Glutamatergic neuron (in vitro differentiated cells): ENCODE measurements around the gene SUMF1. TPM values are rescaled to one million over a fixed set of nuclear protein-coding genes. Genes with fewer than 3 reads are reported as not detected.

ENCODE experiments used
- DNase-seq: peaks from one replicate; pipeline ENCODE4 v3.0.0; 2022
- H3K27ac Mint-ChIP-seq: one replicate; pipeline ENCODE4 v1.8.0; 2020; ENCODE audit warnings: mild to moderate bottlenecking, mixed read lengths, inconsistent platforms; ENCODE audit not compliant: unreplicated experiment
- H3K27me3 Mint-ChIP-seq: one replicate; pipeline ENCODE4 v1.8.0; 2020; ENCODE audit warnings: mild to moderate bottlenecking, moderate library complexity, mixed read lengths, inconsistent platforms; ENCODE audit not compliant: unreplicated experiment
- H3K36me3 Mint-ChIP-seq: one replicate; pipeline ENCODE4 v1.8.0; 2020; ENCODE audit warnings: mild to moderate bottlenecking, mixed read lengths, inconsistent platforms; ENCODE audit not compliant: unreplicated experiment
- H3K4me1 Mint-ChIP-seq: one replicate; pipeline ENCODE4 v1.8.0; 2020; ENCODE audit warnings: mild to moderate bottlenecking, low read depth, mixed read lengths, inconsistent platforms; ENCODE audit not compliant: unreplicated experiment
- H3K4me3 Mint-ChIP-seq: one replicate; pipeline ENCODE4 v1.8.0; 2020; ENCODE audit warnings: mild to moderate bottlenecking, mixed read lengths, inconsistent platforms; ENCODE audit not compliant: unreplicated experiment
- H3K9me3 Mint-ChIP-seq: one replicate; pipeline ENCODE4 v1.8.0; 2020; ENCODE audit warnings: mild to moderate bottlenecking, moderate library complexity, mixed read lengths, inconsistent platforms; ENCODE audit not compliant: unreplicated experiment
- total RNA-seq: library from RNA; stranded (reverse); fragmentation: NEBNext Ultra II Directional; extraction: Animal tissue kit (Norgen Biotek cat#: 25700); gene quantifications from one replicate; pipeline ENCODE4 v1.2.1, GENCODE V29; 2021; ENCODE audit not compliant: unreplicated experiment
- TF ChIP-seq, protein P1 (sequence below): fragments of 200-600 bp; sonication (generic); IDR thresholded peaks from one replicate; pipeline ENCODE4 v1.5.0; 2021; ENCODE audit not compliant: partially characterized antibody, unreplicated experiment

Gene SUMF1
- total RNA-seq, 1 donor from 2014 or later = 7.2 TPM

DNA sequence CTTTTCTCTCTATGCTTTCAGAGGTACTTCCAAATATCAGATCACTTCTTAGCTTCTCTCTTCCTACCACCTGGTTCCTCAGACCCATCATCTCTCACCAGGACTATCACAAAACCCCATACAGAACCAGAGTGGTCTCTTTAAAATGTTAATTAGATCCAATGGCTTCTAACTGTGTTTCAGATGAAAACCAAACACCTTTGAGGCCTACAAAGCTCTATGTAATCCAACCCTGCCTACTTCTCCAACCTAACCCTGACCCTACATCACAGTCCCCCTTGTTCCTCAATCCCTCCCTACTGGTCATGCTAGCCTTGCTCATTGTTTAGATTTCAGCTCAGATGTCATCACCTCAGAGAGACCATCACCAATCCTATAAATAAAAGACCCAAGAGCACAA, 34.8 kb downstream of the SUMF1 start:
- no peak overlapping the region for H3K4me3 Mint-ChIP-seq
- H3K9me3 Mint-ChIP-seq = no peaks in the 10 kb centered on the region
- H3K36me3 Mint-ChIP-seq = peaks cover 25% of the 10 kb centered on the region
- no peak for DNase-seq
- TF ChIP-seq, protein P1, sequence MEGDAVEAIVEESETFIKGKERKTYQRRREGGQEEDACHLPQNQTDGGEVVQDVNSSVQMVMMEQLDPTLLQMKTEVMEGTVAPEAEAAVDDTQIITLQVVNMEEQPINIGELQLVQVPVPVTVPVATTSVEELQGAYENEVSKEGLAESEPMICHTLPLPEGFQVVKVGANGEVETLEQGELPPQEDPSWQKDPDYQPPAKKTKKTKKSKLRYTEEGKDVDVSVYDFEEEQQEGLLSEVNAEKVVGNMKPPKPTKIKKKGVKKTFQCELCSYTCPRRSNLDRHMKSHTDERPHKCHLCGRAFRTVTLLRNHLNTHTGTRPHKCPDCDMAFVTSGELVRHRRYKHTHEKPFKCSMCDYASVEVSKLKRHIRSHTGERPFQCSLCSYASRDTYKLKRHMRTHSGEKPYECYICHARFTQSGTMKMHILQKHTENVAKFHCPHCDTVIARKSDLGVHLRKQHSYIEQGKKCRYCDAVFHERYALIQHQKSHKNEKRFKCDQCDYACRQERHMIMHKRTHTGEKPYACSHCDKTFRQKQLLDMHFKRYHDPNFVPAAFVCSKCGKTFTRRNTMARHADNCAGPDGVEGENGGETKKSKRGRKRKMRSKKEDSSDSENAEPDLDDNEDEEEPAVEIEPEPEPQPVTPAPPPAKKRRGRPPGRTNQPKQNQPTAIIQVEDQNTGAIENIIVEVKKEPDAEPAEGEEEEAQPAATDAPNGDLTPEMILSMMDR = no peak
- peaks cover under 1% of the 10 kb centered on the region for H3K4me1 Mint-ChIP-seq
- H3K27me3 Mint-ChIP-seq = no peaks in the 10 kb centered on the region
- H3K27ac Mint-ChIP-seq = no peak overlapping the region

DNA sequence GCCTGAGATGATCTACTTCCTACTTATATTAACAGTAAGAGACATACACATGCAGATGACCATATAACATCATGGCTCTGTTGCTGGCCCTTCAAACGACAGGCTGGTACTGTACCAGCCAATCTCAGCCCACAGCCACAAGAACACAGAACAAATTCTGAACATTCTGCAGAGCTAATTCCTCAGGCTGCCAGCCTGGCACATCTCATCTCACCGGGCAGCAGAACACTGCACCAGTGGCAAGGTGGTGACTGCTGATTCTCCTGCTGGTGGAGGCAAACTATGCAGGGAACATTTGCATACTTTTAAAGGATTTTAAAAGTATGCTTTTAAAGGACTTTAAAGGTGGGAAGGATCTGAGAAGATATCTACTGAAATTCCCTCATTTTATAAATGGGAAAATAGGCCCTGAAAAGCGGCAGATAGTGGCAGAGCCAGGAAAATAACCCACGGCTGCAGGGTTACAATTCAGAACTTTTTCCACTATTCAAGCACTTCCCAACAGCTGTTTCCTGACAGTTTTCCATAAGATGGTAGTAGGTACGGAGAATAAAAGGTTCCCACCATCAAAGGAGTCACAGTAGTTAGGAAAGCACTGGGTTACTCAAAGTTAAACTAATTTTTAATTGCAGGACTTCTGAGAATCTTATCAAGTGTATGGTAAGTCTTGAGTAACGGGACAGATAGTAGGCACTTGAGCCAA, 37.3 kb downstream of the SUMF1 start:
- TF ChIP-seq, protein P1 = no peak
- H3K9me3 Mint-ChIP-seq = no peaks in the 10 kb centered on the region
- peaks cover 25% of the 10 kb centered on the region for H3K36me3 Mint-ChIP-seq
- H3K4me1 Mint-ChIP-seq = peaks cover 11% of the 10 kb centered on the region
- no peak overlapping the region for H3K27ac Mint-ChIP-seq
- no peak for DNase-seq
- H3K27me3 Mint-ChIP-seq = no peaks in the 10 kb centered on the region
- no peak overlapping the region for H3K4me3 Mint-ChIP-seq

GRCh38 chr3:4426782-4427344, 40.2 kb downstream of the SUMF1 start:
- H3K4me1 Mint-ChIP-seq = peaks cover 11% of the 10 kb centered on the region
- no peak overlapping the region for H3K27ac Mint-ChIP-seq
- H3K4me3 Mint-ChIP-seq = no peak overlapping the region
- no peak for DNase-seq
- H3K27me3 Mint-ChIP-seq = peaks cover 3% of the 10 kb centered on the region
- peaks cover 13% of the 10 kb centered on the region for H3K36me3 Mint-ChIP-seq
- TF ChIP-seq, protein P1 = no peak
- H3K9me3 Mint-ChIP-seq = no peaks in the 10 kb centered on the region

DNA sequence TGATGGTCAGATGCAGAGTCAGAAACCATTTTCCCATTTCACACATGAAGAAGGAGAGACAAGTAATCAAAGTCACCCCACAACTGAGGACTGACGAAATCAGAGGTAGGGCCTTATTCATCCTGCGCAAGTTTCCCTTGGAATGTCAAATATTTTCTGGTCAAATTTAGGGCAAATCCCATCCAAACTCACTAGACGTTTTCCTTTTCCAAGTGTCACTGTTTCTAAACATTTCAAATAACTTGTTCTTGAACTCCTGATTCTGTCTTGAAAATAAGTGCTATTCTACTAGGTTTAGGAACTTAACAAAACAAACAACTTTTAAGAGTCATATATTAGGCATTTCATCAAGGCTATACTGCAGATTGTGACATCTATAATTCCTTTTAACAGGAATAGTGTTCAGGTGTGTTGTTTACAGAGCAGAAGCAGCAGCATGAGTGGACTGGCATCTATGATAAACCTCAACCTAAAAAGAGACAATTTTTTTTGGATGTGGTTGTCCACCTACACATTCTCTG, 40.7 kb downstream of the SUMF1 start:
- DNase-seq = no peak
- Mint-ChIP-seq H3K27ac (no peak overlapping the region), H3K36me3 (peaks cover 8% of the 10 kb centered on the region)

More for the DNA sequence above, 40.7 kb downstream of the SUMF1 start:
- Mint-ChIP-seq H3K27me3 (peaks cover 3% of the 10 kb centered on the region), H3K9me3 (no peaks in the 10 kb centered on the region), H3K4me3 (no peak overlapping the region), H3K4me1 (peaks cover 11% of the 10 kb centered on the region)
- TF ChIP-seq, protein P1 = no peak
